ENCODE results near the gene TUBB4B.

Gene TUBB4B

DNA sequence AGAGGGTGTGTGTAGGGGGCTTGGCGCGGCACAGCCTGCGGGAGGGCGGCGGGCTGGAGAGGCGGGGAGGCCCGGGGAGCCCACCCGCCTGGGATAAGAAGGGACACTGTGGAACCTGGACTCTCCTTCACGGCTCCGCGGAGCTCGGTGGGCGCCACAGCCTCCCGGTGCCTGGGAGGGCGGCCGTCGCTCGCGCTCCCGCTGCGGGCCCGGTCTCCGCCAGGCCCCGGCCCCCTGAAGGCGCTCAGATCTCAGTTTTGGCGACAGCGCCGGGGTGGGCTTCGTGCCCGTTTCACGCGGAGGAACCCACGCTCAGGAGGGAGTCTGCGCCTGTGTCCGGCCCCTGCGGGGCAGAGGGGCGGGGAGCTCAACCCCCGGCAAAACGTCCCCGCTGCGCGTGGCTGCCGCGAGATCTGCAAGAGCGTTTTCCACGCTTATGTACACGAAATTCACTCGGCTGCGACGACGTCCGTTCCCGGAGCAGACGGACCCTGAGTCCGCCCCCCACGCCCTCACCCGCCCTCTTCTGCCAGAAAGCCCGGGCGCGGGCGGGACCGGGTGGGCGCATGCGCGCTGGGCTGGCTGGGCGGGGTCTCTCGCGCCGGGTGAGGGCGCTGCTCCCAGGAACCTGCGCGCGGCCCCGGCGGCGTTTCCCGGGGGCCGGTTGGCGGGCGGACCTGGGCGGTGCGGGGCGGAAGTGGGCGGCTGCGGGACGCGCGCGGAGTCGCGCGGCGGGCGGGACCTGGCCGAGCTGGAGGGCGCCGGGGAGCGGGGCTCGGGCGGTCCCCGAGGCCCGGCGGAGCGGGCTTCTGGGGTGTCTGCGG lies 13.7 kb downstream of the TUBB4B start, which contains the start of gene NELFB:
Gene NELFB (plus strand): TSS at position 704 of the 824 bp plus-strand sequence.
- H3K9me3 ChIP-seq (ENCODE audit: severe bottlenecking): no peaks in the 10 kb centered on the region
- H3K4me1 ChIP-seq (ENCODE audit: insufficient read depth, poor library complexity, severe bottlenecking): peaks cover 7% of the 10 kb centered on the region
- H3K27me3 ChIP-seq (ENCODE audit: insufficient read depth, poor library complexity, severe bottlenecking): no peaks in the 10 kb centered on the region
- TF ChIP-seq, protein P1, sequence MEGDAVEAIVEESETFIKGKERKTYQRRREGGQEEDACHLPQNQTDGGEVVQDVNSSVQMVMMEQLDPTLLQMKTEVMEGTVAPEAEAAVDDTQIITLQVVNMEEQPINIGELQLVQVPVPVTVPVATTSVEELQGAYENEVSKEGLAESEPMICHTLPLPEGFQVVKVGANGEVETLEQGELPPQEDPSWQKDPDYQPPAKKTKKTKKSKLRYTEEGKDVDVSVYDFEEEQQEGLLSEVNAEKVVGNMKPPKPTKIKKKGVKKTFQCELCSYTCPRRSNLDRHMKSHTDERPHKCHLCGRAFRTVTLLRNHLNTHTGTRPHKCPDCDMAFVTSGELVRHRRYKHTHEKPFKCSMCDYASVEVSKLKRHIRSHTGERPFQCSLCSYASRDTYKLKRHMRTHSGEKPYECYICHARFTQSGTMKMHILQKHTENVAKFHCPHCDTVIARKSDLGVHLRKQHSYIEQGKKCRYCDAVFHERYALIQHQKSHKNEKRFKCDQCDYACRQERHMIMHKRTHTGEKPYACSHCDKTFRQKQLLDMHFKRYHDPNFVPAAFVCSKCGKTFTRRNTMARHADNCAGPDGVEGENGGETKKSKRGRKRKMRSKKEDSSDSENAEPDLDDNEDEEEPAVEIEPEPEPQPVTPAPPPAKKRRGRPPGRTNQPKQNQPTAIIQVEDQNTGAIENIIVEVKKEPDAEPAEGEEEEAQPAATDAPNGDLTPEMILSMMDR (IDR thresholded peaks at IDR 0.05; ENCODE audit: poor library complexity, severe bottlenecking): no peak
- DNase-seq (ENCODE audit: low spot score) (no peak), ATAC-seq (ENCODE audit: low read depth) (peak; percentile 73)
- H3K27ac ChIP-seq (ENCODE audit: poor library complexity, severe bottlenecking): peak within 1 kb of the TSS; percentile 68
- peaks cover 31% of the 10 kb centered on the region for H3K36me3 ChIP-seq (ENCODE audit: low read depth)
- peak within 1 kb of the TSS; percentile 99 for H3K4me3 ChIP-seq (ENCODE audit: severe bottlenecking)

DNA sequence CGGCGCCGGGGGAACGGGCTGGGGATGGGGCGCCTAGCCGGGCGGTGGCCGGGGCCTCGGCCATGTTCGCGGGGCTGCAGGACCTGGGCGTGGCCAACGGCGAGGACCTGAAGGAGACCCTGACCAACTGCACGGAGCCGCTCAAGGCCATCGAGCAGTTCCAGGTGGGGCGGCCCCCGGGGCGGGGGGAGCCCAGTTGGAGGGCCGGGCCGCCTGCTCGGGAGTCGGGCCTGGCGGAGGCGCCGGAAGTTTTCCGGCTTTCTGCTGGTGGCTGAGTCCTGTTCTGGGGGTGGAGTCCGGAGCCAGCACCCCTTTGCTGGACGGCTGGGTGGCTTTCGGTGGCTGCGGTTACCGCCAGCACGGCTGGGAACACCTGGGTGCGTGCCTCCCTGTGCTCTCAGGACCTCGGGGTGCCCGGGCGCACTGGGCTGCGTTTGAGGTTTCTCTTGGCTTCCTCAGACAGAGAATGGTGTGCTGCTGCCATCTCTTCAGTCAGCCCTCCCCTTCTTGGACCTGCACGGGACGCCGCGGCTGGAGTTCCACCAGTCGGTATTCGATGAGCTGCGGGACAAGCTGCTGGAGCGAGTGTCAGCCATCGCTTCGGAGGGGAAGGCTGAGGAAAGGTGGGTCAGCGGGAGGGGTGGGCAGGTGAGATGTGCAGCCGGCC lies 14.5 kb downstream of the TUBB4B start:
- ATAC-seq (ENCODE audit: low read depth) (peak; percentile 7), DNase-seq (ENCODE audit: low spot score) (no peak)
- peaks cover 7% of the 10 kb centered on the region for H3K4me1 ChIP-seq (ENCODE audit: insufficient read depth, poor library complexity, severe bottlenecking)
- peak overlapping the region; percentile 99 for H3K4me3 ChIP-seq (ENCODE audit: severe bottlenecking)
- peak overlapping the region; percentile 68 for H3K27ac ChIP-seq (ENCODE audit: poor library complexity, severe bottlenecking)
- H3K9me3 ChIP-seq (ENCODE audit: severe bottlenecking): no peaks in the 10 kb centered on the region
- H3K36me3 ChIP-seq (ENCODE audit: low read depth): peaks cover 31% of the 10 kb centered on the region
- no peaks in the 10 kb centered on the region for H3K27me3 ChIP-seq (ENCODE audit: insufficient read depth, poor library complexity, severe bottlenecking)
- TF ChIP-seq, protein P1 (IDR thresholded peaks at IDR 0.05; ENCODE audit: poor library complexity, severe bottlenecking): no peak

DNA sequence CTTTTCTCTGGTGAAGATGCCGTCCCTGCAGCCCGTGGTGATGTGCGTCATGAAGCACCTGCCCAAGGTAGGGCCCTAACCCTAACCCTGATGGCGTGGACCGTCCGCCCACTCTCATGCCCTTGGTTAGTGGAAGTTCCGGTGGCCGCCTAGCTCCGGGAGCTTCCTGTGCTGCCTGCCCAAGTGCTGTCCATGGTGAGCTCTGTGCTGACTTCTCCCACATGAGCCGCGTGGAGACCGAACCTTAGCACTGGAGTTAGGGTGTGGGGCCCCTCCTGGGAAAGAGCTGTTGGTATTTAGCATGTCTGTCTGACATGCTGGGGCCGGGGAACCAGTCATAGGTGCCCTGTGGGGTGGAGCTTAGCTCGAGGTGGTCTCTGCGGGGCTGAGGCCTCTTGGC lies 15.3 kb downstream of the TUBB4B start:
- Histone ChIP-seq H3K36me3 (ENCODE audit: low read depth) (peaks cover 31% of the 10 kb centered on the region), H3K4me1 (ENCODE audit: insufficient read depth, poor library complexity, severe bottlenecking) (peaks cover 7% of the 10 kb centered on the region), H3K27ac (ENCODE audit: poor library complexity, severe bottlenecking) (no peak overlapping the region), H3K4me3 (ENCODE audit: severe bottlenecking) (peak overlapping the region; percentile 99), H3K27me3 (ENCODE audit: insufficient read depth, poor library complexity, severe bottlenecking) (no peaks in the 10 kb centered on the region), H3K9me3 (ENCODE audit: severe bottlenecking) (no peaks in the 10 kb centered on the region)
- TF ChIP-seq, protein P1 (IDR thresholded peaks at IDR 0.05; ENCODE audit: poor library complexity, severe bottlenecking): no peak
- DNase-seq (ENCODE audit: low spot score) (no peak), ATAC-seq (ENCODE audit: low read depth) (no peak)

DNA sequence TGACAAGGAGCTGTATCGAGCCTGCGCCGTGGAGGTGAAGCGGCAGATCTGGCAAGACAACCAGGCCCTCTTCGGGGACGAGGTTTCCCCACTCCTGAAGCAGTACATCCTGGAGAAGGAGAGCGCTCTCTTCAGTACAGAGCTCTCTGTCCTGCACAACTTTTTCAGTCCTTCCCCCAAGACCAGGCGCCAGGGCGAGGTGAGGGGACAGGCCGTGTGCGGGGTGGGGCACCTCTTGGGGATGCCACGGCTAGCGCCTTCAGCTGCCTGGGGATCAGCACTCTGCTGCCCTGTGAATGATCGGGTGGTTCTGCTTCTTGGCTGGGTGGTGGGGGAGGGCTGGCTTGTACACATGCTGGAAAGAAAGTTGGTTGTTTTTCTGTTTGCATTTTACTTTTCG lies 15.8 kb downstream of the TUBB4B start:
- no peak overlapping the region for H3K4me3 ChIP-seq (ENCODE audit: severe bottlenecking)
- H3K27me3 ChIP-seq (ENCODE audit: insufficient read depth, poor library complexity, severe bottlenecking): no peaks in the 10 kb centered on the region
- TF ChIP-seq, protein P1 (IDR thresholded peaks at IDR 0.05; ENCODE audit: poor library complexity, severe bottlenecking): no peak
- no peak for DNase-seq (ENCODE audit: low spot score)
- H3K27ac ChIP-seq (ENCODE audit: poor library complexity, severe bottlenecking): no peak overlapping the region
- H3K36me3 ChIP-seq (ENCODE audit: low read depth): peaks cover 36% of the 10 kb centered on the region
- no peaks in the 10 kb centered on the region for H3K9me3 ChIP-seq (ENCODE audit: severe bottlenecking)
- no peak for ATAC-seq (ENCODE audit: low read depth)
- H3K4me1 ChIP-seq (ENCODE audit: insufficient read depth, poor library complexity, severe bottlenecking): peaks cover 7% of the 10 kb centered on the region
